GM12878 (cell line): ENCODE results near the gene PBRM1. TPM values are rescaled to one million over a fixed set of nuclear protein-coding genes. Genes with fewer than 3 reads are reported as not detected.
A peak's percentile ranks its signal among the peaks of the same experiment; 100 is the strongest.

Experiments used
- ATAC-seq: fragments of 200-7000 bp; cut with Tn5 transposase; 3 replicates; pipeline ENCODE4 v1.9.1; 2020; ENCODE audit warnings: mild to moderate bottlenecking, moderate library complexity
- BruUV-seq: library from RNA; stranded (reverse); fragments of 400-500 nt; replicated peaks from 2 replicates; lab custom pipeline; 2021; lab: Mats Ljungman, UMichigan
- CTCF ChIA-PET: fragments of 300-600 bp; sonication (Branson Sonifier 250); formaldehyde crosslinking; extraction: SDS; loops from one replicate; lab custom pipeline; 2021; ENCODE audit warnings: inconsistent platforms; lab: Yijun Ruan, JAX
- POLR2A ChIA-PET: fragments of 350-600 bp; formaldehyde crosslinking; extraction: SDS; loops from one replicate; lab custom pipeline; 2021; ENCODE audit warnings: inconsistent platforms; lab: Charles Lee
- RAD21 ChIA-PET: fragments of 300-600 bp; sonication (Branson Sonifier 250); formaldehyde crosslinking; loops from one replicate; lab custom pipeline; 2023; ENCODE audit warnings: antibody characterized with exemption; ENCODE audit not compliant: unreplicated experiment; lab: Charles Lee
- SMC1A ChIA-PET: fragments of 300-600 bp; sonication (Branson Sonifier 250); formaldehyde crosslinking; loops from one replicate; lab custom pipeline; 2023; ENCODE audit not compliant: unreplicated experiment, uncharacterized antibody; lab: Charles Lee
- DNase-seq: peaks from one replicate; pipeline ENCODE4 v3.0.0-alpha.2; 2011; ENCODE audit warnings: low read depth, low spot score
- FAIRE-seq: peaks from 3 replicates; lab custom pipeline; 2011; peaks lifted over from hg19 to GRCh38; lab: Jason Lieb, UNC
- H2AFZ ChIP-seq: 2 replicates; pipeline ENCODE4 v1.6.0; 2011; ENCODE audit warnings: low read depth, low read length, control low read depth; ENCODE audit not compliant: control insufficient read depth
- H3K27ac ChIP-seq: 2 replicates; pipeline ENCODE4 v1.5.1; 2011; ENCODE audit warnings: control low read depth; ENCODE audit not compliant: control insufficient read depth, insufficient read depth
- H3K27me3 ChIP-seq, 2 experiments: replicated peaks in 1 of 2; 2 replicates each; pipeline versions ENCODE4 v1.6.0 to v1.6.1; 2011; ENCODE audit warnings: low read length in 1 of 2; ENCODE audit not compliant: control insufficient read depth in 2 of 2, insufficient read depth in 2 of 2
- H3K36me3 ChIP-seq, 2 experiments: 2 replicates each; pipeline ENCODE4 v1.5.1; 2011; ENCODE audit warnings: low read length in 1 of 2; ENCODE audit not compliant: control insufficient read depth in 2 of 2, insufficient read depth in 2 of 2
- H3K4me1 ChIP-seq: 2 replicates; pipeline ENCODE4 v1.6.1; 2011; ENCODE audit warnings: mild to moderate bottlenecking, low read length, moderate library complexity, mixed read lengths; ENCODE audit not compliant: control insufficient read depth, insufficient read depth
- H3K4me2 ChIP-seq: 2 replicates; pipeline ENCODE4 v1.6.0; 2011; ENCODE audit warnings: control low read depth; ENCODE audit not compliant: control insufficient read depth, insufficient read depth
- H3K4me3 ChIP-seq: fragments of 200-600 bp; sonication (generic); 2 replicates; pipeline ENCODE4 v1.5.1; 2016
- H3K79me2 ChIP-seq: 2 replicates; pipeline ENCODE4 v1.6.0; 2011; ENCODE audit warnings: low read length; ENCODE audit not compliant: control insufficient read depth, insufficient read depth
- H3K9ac ChIP-seq: 2 replicates; pipeline ENCODE4 v1.8.0; 2011; ENCODE audit warnings: low read length, control low read depth, mixed read lengths; ENCODE audit not compliant: control insufficient read depth, insufficient read depth
- H3K9me3 ChIP-seq: replicated peaks from 3 replicates; pipeline ENCODE4 v1.5.1; 2011; ENCODE audit warnings: mild to moderate bottlenecking, low read length; ENCODE audit not compliant: control insufficient read depth, insufficient read depth
- H4K20me1 ChIP-seq: 2 replicates; pipeline ENCODE4 v1.6.0; 2011; ENCODE audit not compliant: control insufficient read depth, insufficient read depth
- CBFB ChIP-seq: IDR thresholded peaks from 2 replicates; pipeline ENCODE4 v1.6.1; 2016; ENCODE audit warnings: antibody characterized with exemption, low read depth
- E2F4 ChIP-seq: IDR thresholded peaks from 2 replicates; pipeline ENCODE4 v1.6.1; 2012; ENCODE audit warnings: low read depth, low read length, improper control_type of control experiment
- HCFC1 ChIP-seq: fragments of 150-350 bp; IDR thresholded peaks from 2 replicates; pipeline ENCODE4 v1.6.1; 2014; ENCODE audit warnings: low read length
- IRF3 ChIP-seq: fragments of 450-650 bp; IDR thresholded peaks from 2 replicates; pipeline ENCODE4 v1.6.1; 2014; ENCODE audit warnings: mild to moderate bottlenecking
- LARP7 ChIP-seq: fragments of 450-650 bp; IDR thresholded peaks from 2 replicates; pipeline ENCODE4 v1.6.1; 2017; ENCODE audit warnings: mild to moderate bottlenecking
- NBN ChIP-seq: fragments of 450-650 bp; IDR thresholded peaks from 2 replicates; pipeline ENCODE4 v1.6.1; 2016
- PRDM15 ChIP-seq: fragments of 450-650 bp; formaldehyde crosslinking; IDR thresholded peaks from 2 replicates; pipeline ENCODE4 v1.4.0; 2020; ENCODE audit warnings: mild to moderate bottlenecking, moderate library complexity
- RB1 ChIP-seq: fragments of 450-650 bp; formaldehyde crosslinking; IDR thresholded peaks from 2 replicates; pipeline ENCODE4 v1.6.1; 2017; ENCODE audit warnings: mild to moderate bottlenecking, borderline replicate concordance
- RCOR1 ChIP-seq: conservative IDR thresholded peaks from 2 replicates; pipeline ENCODE4 v1.6.1; 2012; ENCODE audit warnings: low read depth, low read length, improper control_type of control experiment
- RELA ChIP-seq: fragments of 450-650 bp; IDR thresholded peaks from 2 replicates; pipeline ENCODE4 v1.8.0; 2014; ENCODE audit warnings: borderline replicate concordance; ENCODE audit not compliant: partially characterized antibody
- SIN3A ChIP-seq: IDR thresholded peaks from 2 replicates; pipeline ENCODE4 v1.6.1; 2012; ENCODE audit warnings: low read depth, low read length, improper control_type of control experiment
- STAT3 ChIP-seq: IDR thresholded peaks from 2 replicates; pipeline ENCODE4 v1.6.1; 2011; ENCODE audit warnings: low read depth, low read length, improper control_type of control experiment
- SUPT20H ChIP-seq: IDR thresholded peaks from 2 replicates; pipeline ENCODE4 v1.6.1; 2011; ENCODE audit warnings: low read depth, mild to moderate bottlenecking, low read length, moderate library complexity, borderline replicate concordance; ENCODE audit not compliant: control insufficient read depth
- WGBS: methylation state at CpG from one replicate; pipeline ENCODE4 v1.1.6; 2016; ENCODE audit warnings: low lambda C conversion rate; ENCODE audit not compliant: insufficient replicate concordance, insufficient coverage; ENCODE audit errors: missing lambda C conversion rate; 5-methylcytosine and 5-hydroxymethylcytosine counted together
- in situ Hi-C: fragments of 300-500 bp; cut with MboI; formaldehyde crosslinking; loops from 9 replicates; pipeline ENCODE4 v1.14.3; 2018; ENCODE audit warnings: mixed read lengths
- intact Hi-C: fragments of 100-400 bp; cut with micrococcal nuclease; formaldehyde crosslinking; loops from one replicate; pipeline ENCODE4 v1.14.2; 2022; ENCODE audit not compliant: unreplicated experiment
- polyA plus RNA-seq, 11 experiments: library from polyadenylated mRNA; depleted of rRNA in 4 of 11; unstranded in 6 of 11; stranded (reverse) in 5 of 11; fragments of >200 nt; fragmentation: Nextera tagmentation in 4 of 11; fragmentation: Illumina TruSeq in 1 of 11; extraction: Ambion mirVana in 4 of 11; extraction: Trizol in 1 of 11; gene quantifications; 1 replicate in 1 of 11; 2 replicates in 10 of 11; pipeline versions ENCODE4 v1.2.1 to v1.2.3, GENCODE V29; 2011 to 2016; ENCODE audit warnings: inconsistent platforms in 2 of 11, missing spikeins in 2 of 11, low read depth in 1 of 11
- total RNA-seq, 4 experiments: library from RNA; depleted of rRNA in 3 of 4; stranded (reverse); fragments of >200 nt in 3 of 4; fragmentation: Illumina TruSeq in 1 of 4; extraction: Trizol in 1 of 4; gene quantifications; 2 replicates each; pipeline versions ENCODE4 v1.2.1 to v1.2.3, GENCODE V29; 2013 to 2021
- TF ChIP-seq, protein P1 (sequence below): fragments of 450-650 bp; IDR thresholded peaks from 2 replicates; pipeline ENCODE4 v1.6.1; 2018; ENCODE audit warnings: borderline replicate concordance, mild to moderate bottlenecking; ENCODE audit not compliant: partially characterized antibody
- TF ChIP-seq, protein P2 (sequence below): fragments of 150-350 bp; IDR thresholded peaks from 2 replicates; pipeline ENCODE4 v1.6.1; 2014; ENCODE audit warnings: mild to moderate bottlenecking, low read depth, low read length

The PBRM1 gene
- total and polyA plus RNA-seq, 10 of the 15 experiments (the other 5 are each of a cell fraction or from before 2014, with no cell fraction given): 8.9 to 88.9 (median 39.3) TPM

DNA sequence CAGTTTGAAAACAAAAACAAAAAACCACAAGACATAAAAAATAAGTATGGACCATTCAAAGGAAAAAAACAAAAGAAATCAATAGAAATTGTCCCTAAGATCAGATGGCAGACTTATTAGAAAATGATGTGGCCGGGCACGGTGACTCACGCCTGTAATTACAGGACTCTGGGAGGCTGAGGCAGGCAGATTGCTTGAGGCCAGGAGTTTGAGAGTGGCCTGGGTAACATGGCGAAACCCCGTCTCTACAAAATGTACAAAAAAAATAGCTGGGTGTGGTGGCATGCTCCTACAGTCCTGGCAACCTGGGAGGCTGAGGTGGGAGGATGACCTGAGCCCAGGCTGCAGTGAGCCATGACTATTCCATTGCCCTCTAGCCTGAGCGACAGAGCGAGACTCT lies 36.8 kb upstream of the PBRM1 start:
- DNase-seq (no peak), ATAC-seq (peak; percentile 22; the same call in 1 of the 3 replicates), FAIRE-seq (no peak)
- no peaks in the 10 kb centered on the region for H3K27me3 ChIP-seq
- H3K27ac ChIP-seq: peak overlapping the region; percentile 27; the same call in 1 of the 2 replicates
- no peak overlapping the region for H3K9ac ChIP-seq
- BruUV-seq: no TSS peak
- RAD21 ChIA-PET: interaction anchor here (0.6 kb wide), 1 partner anchor 18 kb away, joined by 5 read pairs; no protein-coding TSS in a partner anchor
- H3K4me3 ChIP-seq: no peak overlapping the region
- no peaks in the 10 kb centered on the region for H4K20me1 ChIP-seq
- peaks cover 27% of the 10 kb centered on the region for H3K4me1 ChIP-seq
- CTCF ChIA-PET: interaction anchor here (1.0 kb wide), 1 partner anchor 19 kb away, joined by 4 read pairs; no protein-coding TSS in a partner anchor
- H3K36me3 ChIP-seq: no peaks in the 10 kb centered on the region; a peak in 1 of 4 replicates
- 97% methylated on average over 7 of the region's 7 CpGs for WGBS
- SMC1A ChIA-PET: interaction anchor here (1.0 to 1.3 kb wide), 2 partner anchors 17 to 215 kb away, joined by 3 to 4 read pairs; partner anchors contain the start of genes GLT8D1 and SPCS1
- no peak overlapping the region for H2AFZ ChIP-seq
- no peaks in the 10 kb centered on the region for H3K79me2 ChIP-seq
- intact Hi-C loops (no loop called here), in situ Hi-C loops (no loop called here)
- peaks cover 2% of the 10 kb centered on the region; the same call in 2 of the 3 replicates for H3K9me3 ChIP-seq
- H3K4me2 ChIP-seq: no peak overlapping the region
- POLR2A ChIA-PET: interaction anchor here (1.0 kb wide), 1 partner anchor 15 kb away, joined by 3 read pairs; no protein-coding TSS in a partner anchor
- TF ChIP-seq RCOR1 (no peak), SUPT20H (no peak), NBN (no peak), IRF3 (no peak), STAT3 (no peak), CBFB (no peak), E2F4 (no peak), PRDM15 (CRISPR knock-in tag) (no peak), HCFC1 (no peak), RELA (no peak), SIN3A (no peak), LARP7 (no peak), RB1 (no peak)
- TF ChIP-seq, protein P1, sequence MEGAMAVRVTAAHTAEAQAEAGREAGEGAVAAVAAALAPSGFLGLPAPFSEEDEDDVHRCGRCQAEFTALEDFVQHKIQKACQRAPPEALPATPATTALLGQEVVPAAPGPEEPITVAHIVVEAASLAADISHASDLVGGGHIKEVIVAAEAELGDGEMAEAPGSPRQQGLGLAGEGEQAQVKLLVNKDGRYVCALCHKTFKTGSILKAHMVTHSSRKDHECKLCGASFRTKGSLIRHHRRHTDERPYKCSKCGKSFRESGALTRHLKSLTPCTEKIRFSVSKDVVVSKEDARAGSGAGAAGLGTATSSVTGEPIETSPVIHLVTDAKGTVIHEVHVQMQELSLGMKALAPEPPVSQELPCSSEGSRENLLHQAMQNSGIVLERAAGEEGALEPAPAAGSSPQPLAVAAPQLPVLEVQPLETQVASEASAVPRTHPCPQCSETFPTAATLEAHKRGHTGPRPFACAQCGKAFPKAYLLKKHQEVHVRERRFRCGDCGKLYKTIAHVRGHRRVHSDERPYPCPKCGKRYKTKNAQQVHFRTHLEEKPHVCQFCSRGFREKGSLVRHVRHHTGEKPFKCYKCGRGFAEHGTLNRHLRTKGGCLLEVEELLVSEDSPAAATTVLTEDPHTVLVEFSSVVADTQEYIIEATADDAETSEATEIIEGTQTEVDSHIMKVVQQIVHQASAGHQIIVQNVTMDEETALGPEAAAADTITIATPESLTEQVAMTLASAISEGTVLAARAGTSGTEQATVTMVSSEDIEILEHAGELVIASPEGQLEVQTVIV: no peak
- TF ChIP-seq, protein P2, sequence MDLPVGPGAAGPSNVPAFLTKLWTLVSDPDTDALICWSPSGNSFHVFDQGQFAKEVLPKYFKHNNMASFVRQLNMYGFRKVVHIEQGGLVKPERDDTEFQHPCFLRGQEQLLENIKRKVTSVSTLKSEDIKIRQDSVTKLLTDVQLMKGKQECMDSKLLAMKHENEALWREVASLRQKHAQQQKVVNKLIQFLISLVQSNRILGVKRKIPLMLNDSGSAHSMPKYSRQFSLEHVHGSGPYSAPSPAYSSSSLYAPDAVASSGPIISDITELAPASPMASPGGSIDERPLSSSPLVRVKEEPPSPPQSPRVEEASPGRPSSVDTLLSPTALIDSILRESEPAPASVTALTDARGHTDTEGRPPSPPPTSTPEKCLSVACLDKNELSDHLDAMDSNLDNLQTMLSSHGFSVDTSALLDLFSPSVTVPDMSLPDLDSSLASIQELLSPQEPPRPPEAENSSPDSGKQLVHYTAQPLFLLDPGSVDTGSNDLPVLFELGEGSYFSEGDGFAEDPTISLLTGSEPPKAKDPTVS: no peak
